GM19043 (cell line): ENCODE data around the gene COX7C.
A peak's percentile ranks its signal among the peaks of the same experiment; 100 is the strongest.
"Not testable (repeated sequence)": the region's sequence is repeated elsewhere in the genome, so short reads cannot be mapped to it uniquely, and the experiment has no call there.

ENCODE experiments used
- ATAC-seq: cut with Tn5 transposase; IDR thresholded peaks from one replicate; pipeline ENCODE4 v1.9.1; 2021; ENCODE audit warnings: low read depth; ENCODE audit not compliant: unreplicated experiment

The COX7C gene, protein sequence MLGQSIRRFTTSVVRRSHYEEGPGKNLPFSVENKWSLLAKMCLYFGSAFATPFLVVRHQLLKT

DNA sequence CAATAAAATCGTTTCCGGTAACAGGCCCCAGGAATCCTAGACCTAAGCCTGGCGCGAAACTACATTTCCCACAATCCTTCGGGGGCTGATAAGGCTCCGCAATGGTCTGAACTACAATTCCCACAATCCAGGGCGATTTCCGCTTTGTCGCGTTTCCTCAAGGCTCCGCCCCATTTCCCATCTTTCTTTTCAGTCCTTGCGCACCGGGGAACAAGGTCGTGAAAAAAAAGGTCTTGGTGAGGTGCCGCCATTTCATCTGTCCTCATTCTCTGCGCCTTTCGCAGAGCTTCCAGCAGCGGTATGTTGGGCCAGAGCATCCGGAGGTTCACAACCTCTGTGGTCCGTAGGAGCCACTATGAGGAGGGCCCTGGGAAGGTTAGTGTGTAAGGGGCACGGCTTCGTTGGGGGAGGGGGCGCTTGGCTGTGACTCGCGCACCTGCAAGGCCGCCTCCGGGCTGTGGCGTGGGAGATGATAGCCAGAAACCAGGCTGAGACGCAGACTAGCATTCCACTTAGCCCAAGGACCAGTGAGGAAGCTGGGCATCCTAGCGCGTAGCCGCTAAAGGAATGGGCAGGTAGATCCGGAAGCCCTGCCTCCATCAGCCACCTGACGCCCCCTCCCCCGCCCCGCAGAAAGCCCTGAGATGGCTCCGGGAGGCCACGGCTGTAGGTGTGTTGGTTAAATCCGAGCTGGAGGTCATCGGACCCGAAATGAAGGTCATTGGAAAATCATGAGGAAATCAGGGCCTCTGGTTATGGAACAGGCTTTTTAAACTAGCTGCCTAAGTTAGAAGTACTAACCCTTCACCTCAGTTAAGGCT lies at the start of gene COX7C:
COX7C (plus strand) TSS at position 186 of the 821 bp plus-strand sequence; CDS start at position 301, 115 bp downstream.
- peak; percentile 95 for ATAC-seq

DNA sequence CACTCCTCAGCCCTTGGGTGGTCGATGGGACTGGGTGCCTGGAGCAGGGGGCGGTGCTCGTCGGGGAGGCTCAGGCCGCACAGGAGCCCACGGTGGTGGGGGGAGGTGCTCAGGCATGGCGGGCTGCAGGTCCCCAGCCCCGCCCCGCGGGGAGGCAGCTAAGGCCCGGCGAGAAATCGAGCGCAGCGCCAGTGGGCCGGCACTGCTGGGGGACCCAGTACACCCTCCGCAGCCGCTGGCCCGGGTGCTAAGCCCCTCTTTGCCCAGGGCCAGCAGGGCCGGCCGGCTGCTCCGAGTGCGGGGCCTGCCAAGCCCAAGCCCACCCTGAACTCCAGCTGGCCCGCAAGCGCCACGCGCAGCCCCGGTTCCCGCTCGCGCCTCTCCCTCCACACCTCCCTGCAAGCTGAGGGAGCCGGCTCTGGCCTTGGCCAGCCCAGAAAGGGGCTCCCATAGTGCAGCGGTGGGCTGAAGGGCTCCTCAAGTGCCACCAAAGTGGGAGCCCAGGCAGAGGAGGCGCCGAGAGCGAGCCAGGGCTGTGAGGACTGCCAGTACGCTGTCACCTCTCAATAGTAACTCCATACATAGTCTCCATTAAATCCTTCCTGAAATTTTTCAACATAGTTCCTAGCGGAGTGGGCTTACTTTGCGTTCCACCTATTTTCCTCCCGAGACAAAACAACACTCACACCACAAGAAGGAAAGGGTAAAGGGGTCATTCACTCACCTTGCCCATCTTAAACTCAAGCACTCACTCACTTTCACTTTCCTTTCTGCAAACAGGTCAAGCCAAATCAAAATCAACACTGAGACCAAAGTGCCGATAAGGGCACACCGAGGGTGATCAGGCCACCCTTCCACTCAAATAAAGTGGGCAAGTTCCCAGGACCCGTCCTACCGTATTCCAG lies 48.0 kb upstream of the COX7C start:
- ATAC-seq = not testable (repeated sequence)

DNA sequence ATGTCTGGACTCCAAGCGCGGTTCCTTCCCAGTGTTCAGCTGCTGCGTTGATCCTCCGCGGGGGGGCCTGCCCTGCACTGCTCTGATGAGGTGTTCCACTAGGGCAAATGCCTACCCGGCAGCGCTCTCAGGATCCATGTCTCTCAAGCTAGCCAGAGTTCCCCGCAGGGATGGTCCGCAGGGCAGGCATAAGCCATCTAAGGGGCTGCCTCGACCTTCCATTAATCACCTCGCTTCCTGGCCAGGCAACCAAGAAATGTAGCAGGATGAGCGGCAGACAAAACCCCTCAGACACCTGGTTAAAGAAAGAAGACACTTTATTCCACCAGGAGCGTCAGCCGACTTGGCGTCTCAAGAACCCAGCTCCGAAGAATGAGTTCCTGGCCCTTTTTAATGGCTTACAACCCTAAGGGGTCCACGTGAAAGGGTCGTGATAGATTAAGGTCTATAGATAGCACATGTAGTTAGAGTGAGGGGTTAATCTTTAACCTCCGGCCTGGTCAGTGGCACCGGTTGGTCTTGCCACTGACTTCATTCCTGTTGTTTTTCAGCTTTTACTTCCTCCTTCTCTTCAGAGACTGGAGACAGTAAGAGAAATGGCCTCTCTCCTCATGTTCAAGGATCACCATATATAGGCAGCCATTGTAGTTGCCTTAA lies 47.2 kb upstream of the COX7C start:
- ATAC-seq = no peak

DNA sequence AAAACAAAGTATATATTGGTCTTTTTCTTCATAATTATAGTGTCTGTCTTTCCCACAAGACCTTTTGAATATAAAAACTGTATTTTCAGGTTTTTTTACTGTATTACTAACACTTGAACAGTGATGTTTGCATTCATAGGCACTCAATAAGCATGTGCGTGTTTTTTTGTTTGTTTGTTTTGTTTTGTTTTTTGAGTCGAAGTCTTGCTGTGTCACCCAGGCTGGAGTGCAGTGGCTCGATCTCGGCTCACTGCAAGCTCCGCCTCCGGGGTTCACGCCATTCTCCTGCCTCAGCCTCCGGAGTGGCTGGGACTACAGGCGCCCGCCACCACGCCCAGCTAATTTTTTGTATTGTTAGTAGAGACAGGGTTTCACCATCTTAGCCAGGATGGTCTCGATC lies 46.6 kb upstream of the COX7C start:
- ATAC-seq = not testable (repeated sequence)

DNA sequence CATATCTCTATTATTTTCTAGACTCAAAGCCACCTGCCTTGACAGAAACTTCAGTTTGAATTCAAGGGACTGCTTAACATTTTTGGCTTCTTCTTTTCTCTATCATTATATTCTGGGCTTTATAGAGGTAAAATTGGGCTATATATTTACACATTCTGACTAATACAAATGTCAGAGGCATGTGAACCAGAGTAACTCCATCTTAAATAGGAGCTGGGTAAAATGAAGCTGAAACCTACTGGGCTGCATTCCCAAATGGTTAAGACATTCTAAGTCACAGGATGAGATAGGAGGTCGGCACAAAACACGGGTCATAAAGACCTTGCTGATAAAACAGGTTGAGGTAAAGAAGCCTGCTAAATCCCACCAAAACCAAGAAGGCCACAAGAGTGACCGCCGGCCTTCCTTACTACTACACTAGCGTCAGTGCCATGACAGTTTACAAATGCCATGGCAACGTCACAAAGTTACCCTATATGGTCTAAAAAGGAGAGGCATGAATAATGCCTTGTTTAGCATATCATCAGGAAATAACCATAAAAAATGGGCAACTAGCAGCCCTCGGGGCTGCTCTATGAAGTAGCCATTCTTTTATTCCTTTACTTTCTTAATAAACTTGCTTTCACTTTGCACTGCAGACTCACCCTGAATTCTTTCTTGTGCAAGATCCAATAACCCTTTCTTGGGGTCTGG lies 44.8 kb upstream of the COX7C start:
- ATAC-seq = no peak

DNA sequence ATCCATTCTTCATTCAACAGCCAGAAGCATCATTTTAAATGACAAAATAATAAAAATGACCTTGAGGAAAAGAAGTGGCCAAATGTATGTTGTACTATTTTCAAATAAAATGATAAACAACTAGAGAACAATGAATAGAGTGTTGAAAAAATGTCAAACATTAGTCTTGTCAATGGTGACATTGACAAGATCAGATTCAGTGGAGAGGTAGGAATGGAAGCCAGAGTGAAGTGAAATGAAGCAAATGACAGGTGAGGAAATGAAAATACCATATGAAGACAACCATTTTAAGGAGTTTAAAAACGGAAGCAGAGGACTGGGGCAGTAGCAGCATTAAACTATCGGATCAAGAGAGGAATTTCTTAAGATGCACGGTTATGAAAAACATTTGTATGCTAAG lies 38.2 kb upstream of the COX7C start:
- no peak for ATAC-seq

DNA sequence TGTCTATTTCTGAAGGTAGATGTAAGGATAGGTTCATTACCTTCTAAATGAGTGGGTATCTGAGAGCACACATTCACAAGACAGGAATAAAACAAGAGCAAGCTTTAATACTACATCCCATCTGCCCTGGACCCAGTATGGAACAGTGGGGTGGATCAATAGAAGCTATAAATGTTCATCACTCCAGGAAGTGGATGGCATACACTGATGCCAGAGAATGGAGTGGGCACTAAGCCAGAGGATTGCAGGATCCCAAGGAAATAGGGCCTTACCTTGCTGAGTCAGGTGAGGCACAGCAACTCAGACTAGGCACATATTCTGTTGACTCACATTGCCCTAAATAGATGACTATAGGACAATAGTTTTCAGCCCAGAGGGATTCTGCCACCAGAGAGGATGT lies 21.3 kb upstream of the COX7C start:
- no peak for ATAC-seq

DNA sequence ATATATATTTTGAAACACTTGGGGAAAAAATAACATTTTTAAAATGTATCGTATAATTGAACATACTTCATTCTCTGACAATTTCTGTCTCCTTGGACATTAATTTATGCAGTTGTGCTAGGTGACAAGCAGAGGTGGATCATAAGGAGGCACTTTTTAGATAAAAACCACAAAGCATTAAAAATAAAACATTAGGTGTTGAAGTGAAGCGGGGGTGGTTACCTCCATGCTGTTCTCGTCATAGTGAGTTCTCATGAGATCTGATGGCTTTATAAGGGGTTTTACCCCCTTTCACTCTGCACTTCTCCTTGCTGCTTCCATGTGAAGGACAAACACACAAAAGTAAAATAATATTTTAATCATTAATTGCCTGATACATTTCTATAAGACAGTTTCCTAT lies 11.9 kb upstream of the COX7C start:
- no peak for ATAC-seq

DNA sequence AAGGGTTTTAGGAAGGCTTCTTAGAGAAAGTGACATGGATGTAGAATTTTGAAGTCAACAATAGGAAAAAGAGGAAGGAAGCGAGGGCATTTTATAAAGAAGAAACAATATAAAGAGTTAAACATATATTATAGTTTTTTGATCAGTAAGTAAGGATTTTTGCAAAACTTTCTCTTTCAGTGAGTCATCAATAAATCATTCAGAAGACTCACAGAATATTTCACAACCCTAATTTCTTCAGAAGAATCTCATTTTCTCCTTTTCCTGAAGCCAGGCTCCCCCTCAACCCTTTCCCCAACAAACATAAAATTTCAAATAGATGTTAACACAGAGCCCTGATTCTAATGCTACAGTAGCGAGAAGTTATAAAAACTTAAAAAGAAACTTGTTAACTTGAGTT lies 4.3 kb upstream of the COX7C start:
- ATAC-seq = no peak

DNA sequence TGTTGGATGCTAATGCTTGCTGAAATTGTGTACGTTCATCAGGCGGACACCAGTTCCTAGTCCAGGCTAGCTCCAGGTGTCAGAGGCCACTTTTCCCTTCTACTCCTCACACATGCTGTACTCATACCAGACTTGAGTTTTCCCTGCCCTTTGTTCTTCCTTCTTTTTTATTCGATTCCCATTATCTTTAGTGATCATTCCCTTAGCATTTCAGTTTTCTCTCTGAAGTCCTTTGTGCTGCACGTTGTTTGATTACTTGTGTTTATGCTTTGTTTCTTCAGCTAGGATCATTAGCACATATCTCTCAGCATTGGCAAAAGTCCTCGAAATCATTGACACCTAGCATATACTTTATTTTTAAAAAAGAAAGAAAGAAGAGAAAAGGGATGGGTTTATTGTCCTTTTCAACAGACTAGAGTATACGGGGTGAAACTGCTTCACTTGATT lies 409 bp upstream of the COX7C start:
- no peak for ATAC-seq

DNA sequence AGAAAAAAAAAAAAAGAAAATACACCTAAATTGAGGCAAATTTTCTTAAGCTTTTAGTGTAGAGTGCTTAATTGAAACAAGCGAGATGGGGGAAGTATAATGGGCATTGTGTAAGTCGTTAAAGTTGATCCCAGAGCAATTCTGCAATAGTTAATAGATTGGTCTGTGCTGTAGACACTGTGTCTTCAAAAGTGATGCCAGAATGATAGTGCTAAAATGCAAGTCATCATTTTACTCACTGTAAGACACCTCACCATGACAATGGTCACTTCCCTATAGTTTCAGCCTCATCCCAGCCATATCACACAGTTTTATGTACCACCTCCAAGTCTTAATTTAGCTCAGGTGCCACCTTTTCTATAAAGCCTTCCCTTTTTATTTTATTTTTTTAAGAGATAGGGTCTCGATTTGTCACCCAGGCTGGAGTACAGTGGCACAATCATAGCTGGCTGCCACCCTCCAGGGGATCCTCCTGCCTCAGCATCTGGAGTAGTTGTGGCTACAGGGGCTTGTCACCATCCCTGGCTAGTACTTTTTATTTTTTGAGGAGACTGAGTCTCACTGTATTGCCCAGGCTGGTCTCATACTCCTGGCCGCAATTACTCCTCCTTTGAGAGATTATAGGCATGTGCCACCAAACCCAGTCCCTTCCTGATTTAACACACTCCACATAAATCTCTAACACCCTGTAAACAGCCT lies 6.2 kb downstream of the COX7C start:
- ATAC-seq = no peak

DNA sequence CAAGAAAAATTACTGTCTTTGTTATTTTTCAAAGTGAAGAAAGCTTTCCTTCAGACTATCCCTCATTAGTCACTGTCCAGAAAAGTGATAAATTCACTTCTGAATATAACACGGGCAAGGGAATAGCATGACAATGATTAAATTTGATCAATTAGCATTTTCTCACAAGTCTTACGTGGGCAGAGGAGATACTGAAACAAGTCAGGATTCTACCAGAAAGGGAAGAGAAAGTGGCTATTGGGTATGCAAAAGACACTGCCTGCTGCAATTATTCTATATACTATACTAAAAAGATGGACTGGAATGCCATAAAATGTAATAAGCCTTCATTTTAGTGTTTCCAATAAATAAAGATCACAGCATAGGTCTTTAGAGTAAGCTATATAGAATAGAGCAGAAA lies 7.4 kb downstream of the COX7C start:
- ATAC-seq = no peak

DNA sequence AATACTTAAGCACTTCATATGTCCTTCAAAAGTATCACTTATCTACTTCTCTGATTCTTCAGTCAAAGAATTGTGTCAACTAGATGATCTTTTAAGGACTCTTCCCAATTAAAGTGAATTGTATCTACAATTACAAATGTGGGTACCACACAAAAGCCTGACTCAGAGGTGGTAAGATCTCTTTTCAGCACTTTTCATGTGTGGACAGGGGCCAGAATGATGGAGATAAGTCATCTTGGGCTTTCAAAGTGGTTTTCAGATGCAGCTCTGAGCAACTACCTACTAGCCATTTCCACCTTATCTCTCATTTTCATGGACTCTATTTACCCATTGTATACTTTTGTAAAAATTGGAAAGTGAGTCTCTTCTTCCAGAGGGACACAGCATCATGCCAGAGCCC lies 8.4 kb downstream of the COX7C start:
- no peak for ATAC-seq

DNA sequence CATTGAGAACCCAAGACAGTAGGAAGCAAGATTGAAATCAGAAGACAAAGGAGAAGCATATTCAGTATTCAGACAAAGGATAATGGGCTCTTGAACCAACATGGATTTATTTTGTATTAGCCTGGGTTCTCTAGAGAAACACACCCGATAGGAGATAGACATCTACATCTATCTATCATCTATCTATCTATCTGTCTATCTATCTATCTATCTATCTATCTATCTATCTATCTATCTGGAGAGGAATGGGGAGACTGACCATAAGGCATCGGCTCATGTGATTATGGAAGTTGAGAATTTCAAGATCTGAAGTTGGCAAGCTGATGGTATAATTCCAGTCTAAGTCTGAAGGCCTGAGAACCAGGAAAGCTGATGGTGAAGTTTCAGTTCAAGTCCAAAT lies 13.4 kb downstream of the COX7C start:
- no peak for ATAC-seq

DNA sequence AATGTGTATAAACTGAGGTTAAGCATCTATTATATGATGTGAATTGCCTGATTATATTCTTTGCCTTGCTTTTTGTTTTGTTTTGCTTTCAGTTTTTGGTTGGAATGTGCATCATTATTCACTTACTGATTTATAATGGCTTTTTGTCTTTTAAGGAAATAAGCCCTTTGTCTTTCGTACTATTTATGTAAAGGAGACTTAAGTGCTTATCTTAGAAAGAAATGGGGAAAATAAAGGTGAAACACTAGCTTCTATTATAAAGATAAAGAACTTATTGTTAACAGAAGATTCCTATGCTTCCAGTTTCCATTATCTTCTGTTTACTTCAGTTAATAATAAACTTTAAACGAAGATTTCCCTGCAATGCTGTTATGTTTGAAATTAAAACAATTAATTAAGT lies 23.3 kb downstream of the COX7C start:
- ATAC-seq = no peak

DNA sequence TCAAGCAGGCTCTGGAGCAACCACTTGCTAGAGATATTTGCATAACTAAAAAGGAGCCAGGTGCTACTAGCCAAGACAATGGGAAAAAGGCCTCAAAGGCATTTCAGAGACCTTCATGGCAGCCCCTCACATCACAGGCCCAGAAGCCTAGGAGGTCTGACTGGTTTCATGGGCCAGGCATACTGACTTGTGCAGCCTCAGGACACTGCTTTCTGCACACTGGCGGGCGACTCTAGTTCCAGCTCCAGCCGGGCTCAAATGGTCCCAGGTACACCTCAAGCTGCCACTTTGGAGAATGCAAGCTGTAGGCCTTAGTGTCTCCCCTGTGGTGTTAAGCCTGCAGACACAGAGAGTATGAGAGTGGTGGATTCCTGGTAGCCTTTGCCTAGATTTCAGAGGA lies 27.1 kb downstream of the COX7C start:
- no peak for ATAC-seq

DNA sequence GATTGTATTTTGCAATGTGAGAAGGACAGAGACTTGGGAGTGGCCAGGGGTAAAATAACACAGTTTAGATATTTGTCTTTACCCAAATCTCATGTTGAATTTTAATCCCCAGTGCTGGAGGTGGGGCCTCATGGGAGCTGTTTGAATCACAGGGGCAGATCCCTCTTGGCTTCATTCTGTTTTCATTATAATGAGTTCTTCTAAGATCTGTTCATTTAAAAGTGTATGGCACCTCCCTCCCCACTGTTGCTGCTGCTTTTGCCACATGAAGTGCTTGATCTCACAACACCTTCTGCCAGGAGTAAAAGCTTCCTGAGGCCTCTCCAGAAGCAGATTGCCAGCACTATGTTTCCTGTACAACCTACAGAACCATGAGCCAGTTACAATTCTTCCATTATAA lies 28.1 kb downstream of the COX7C start:
- no peak for ATAC-seq

DNA sequence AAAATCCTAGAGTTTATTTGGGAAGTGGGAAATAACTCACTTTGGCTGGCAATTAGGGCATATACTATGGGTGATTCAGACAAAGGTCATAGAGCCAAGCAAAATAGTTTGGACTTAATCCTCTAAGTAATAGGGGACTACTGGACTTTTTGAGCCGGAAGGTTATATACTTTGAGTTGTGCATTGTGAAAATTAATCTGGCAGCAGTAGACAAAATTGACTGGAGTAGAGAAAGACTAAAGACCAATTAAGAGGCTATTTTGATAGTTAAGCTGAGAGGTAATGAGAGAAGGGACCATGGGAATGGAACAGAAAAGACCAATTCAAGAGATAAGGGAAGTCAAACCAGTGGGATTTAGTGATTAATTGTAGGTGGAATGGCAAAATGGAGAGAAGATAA lies 28.9 kb downstream of the COX7C start:
- ATAC-seq = no peak

DNA sequence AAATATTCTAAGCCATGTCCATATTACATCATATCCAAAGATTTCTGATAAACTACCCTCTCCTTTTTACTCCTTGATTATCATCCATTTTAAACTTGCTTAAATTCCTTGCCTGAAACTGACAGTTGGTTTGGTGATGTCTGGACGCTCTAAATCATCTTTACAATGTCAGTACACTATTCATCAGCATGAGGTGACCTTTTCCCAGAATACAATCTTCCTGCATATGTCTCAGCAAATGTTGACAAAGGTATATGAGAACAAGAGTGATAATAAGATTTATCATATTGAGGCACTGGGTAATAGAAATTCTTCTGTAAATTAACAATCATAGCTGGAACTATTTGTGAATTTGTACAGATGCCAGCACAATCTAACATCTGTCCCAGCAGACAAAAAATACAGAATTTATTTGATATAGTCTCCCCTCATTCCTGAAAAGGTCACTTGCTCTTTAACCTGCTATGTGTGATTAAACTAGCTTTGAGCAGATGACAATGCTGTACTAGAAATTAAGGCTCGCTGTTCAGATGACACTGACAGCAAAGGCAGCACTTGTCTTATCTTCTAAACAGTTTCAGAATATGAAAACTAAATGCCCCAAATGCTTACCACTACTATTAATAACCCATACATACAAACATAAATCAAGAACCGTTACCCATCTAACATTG lies 32.2 kb downstream of the COX7C start:
- no peak for ATAC-seq
